Measurements from ENCODE around the gene RSBN1.
A peak's percentile ranks its signal among the peaks of the same experiment; 100 is the strongest.

The RSBN1 gene

DNA sequence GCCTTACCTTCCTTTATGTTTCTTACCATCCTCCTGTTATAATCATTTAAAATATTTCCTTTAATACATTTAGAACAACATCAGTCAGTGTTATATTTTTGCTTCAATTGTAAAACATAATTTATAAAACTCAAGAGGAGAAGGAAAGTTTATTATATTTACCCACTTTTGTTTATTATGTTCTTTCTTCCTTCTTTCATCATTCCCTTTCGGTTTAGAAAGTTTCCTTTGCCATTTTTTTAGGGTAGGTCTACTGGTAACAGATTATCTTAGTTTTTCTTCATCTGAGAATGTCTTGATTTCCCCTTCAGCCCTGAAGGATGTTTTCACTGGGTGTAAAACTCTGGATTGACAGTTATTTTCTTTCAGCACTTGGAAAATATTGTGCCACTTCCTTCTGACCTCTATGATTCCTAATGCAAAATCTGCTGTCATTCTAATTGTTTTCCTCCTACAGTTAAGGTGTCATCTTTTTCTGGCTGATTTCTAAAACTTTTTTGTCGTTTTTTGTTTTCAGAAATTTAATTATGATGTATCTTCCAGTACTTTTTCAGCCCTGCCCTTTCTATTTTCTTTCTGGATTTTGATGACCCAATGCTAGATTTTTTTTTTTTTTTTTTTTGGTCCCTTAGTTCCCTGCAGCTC, 34.2 kb upstream of the RSBN1 start:
- TF ChIP-seq, protein P1, sequence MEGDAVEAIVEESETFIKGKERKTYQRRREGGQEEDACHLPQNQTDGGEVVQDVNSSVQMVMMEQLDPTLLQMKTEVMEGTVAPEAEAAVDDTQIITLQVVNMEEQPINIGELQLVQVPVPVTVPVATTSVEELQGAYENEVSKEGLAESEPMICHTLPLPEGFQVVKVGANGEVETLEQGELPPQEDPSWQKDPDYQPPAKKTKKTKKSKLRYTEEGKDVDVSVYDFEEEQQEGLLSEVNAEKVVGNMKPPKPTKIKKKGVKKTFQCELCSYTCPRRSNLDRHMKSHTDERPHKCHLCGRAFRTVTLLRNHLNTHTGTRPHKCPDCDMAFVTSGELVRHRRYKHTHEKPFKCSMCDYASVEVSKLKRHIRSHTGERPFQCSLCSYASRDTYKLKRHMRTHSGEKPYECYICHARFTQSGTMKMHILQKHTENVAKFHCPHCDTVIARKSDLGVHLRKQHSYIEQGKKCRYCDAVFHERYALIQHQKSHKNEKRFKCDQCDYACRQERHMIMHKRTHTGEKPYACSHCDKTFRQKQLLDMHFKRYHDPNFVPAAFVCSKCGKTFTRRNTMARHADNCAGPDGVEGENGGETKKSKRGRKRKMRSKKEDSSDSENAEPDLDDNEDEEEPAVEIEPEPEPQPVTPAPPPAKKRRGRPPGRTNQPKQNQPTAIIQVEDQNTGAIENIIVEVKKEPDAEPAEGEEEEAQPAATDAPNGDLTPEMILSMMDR (conservative IDR thresholded peaks at IDR 0.05; ENCODE audit: control insufficient read depth, insufficient read depth, low read depth, low read length) = no peak
- H3K4me3 ChIP-seq (ENCODE audit: control insufficient read depth, low read depth, low read length) = no peak overlapping the region
- DNase-seq (ENCODE audit: low read depth) = no peak

DNA sequence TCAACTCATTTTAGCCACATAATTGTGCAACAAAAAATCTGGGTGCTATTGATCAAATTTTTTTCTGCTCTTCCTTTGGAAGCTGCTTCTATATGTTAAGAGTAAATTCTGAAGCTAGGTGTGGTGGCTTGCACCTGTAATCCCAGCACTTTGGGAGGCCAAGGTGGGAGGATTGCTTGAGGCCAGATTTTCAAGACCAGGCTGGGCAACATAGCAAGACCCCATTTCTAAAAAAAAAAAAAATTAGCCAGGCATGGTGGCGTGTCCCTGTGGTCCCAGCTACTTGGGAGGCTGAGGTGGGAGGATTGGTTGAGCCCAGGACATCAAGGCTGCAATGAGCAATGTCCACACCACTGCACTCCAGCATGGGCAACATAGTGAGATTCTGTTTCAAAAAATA, 24.3 kb upstream of the RSBN1 start:
- TF ChIP-seq, protein P1 (conservative IDR thresholded peaks at IDR 0.05; ENCODE audit: control insufficient read depth, insufficient read depth, low read depth, low read length) = no peak
- H3K4me3 ChIP-seq (ENCODE audit: control insufficient read depth, low read depth, low read length) = no peak overlapping the region
- no peak for DNase-seq (ENCODE audit: low read depth)

DNA sequence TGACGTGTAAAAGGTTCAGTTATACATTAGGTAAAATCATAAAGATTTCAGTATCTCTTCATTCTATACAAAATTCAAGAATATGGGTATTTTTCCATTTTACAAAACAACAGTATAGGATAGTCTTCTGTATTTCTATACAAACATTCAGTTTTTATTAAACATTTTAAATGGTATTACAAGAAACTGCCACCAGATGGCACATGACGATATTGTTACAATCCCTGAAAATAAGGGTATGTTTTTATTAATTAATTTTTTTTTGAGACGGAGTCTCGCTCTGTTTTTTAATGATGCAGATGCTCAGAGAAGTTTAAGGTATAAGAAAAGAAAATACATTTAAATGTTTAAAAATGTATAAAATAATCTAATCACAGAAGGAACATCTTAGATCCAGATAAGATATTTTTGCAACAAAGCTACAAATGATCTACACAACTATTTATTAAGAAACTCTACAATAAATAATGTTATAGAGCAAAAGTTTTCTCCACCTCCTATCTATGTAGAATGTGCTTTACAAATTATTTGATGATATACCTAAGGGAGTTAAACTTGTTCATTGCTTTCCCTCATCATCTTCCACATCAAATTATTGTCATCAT, 23.5 kb upstream of the RSBN1 start:
- TF ChIP-seq, protein P1 (conservative IDR thresholded peaks at IDR 0.05; ENCODE audit: control insufficient read depth, insufficient read depth, low read depth, low read length) = peak; percentile 46
- peak; percentile 70 for DNase-seq (ENCODE audit: low read depth)
- no peak overlapping the region for H3K4me3 ChIP-seq (ENCODE audit: control insufficient read depth, low read depth, low read length)

DNA sequence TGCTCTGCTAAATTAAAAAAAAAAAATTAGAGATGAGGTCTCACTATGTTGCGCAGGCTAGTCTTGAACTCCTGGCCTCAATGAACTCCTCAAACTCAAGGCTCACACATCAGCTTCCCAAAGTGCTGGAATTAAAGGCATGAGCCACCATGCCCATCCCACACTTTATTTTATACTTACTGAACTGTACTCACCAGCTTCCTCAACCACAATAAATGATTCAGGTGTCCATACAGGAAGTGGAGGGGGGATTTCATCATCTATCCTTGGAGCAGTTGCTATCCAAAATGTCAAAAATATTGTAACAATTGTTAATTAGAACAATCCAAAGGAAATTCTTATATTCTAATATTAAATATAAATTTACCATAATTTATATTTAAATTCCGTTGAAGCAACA, 22.4 kb upstream of the RSBN1 start:
- H3K4me3 ChIP-seq (ENCODE audit: control insufficient read depth, low read depth, low read length) = no peak overlapping the region
- no peak for DNase-seq (ENCODE audit: low read depth)
- TF ChIP-seq, protein P1 (conservative IDR thresholded peaks at IDR 0.05; ENCODE audit: control insufficient read depth, insufficient read depth, low read depth, low read length) = no peak

DNA sequence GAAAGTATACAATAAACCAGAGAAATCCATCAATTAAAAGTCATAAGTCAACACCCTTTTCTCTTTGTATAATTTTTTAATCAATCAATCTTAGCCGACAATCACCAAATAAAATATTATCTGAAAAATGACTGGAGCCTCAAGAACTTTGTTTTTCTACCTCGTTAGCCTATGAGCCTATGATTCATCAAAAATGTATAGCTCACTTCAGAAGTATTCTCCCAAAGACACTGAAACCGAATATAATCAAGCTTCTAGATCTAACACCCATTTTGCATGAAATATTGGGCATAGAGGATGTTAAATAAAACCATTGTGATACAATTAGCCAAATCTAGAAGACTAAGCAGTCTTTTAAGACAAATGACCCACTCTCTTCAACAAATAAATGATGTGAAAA, 17.8 kb upstream of the RSBN1 start:
- TF ChIP-seq, protein P1 (conservative IDR thresholded peaks at IDR 0.05; ENCODE audit: control insufficient read depth, insufficient read depth, low read depth, low read length) = no peak
- DNase-seq (ENCODE audit: low read depth) = no peak
- H3K4me3 ChIP-seq (ENCODE audit: control insufficient read depth, low read depth, low read length) = no peak overlapping the region

DNA sequence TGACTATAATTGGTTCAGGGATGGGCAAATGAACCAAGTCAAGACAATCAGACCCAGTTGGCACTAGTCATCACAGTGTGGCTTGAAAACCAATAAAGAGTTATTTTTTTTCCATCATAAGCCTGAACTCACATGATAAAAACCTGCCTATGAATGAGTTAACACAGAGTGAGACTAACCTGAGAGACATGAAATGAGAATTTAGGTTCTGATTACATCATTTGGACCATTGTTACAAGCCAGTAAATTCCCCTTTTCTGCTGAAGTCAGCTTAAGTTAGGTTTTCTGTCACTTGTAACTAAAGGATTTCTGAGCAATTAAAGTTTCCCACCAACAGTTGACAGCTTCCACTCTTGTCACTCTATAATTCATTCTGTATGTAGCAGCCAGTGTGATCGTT, 9.6 kb upstream of the RSBN1 start:
- TF ChIP-seq, protein P1 (conservative IDR thresholded peaks at IDR 0.05; ENCODE audit: control insufficient read depth, insufficient read depth, low read depth, low read length) = no peak
- DNase-seq (ENCODE audit: low read depth) = no peak

More for the DNA sequence above, 9.6 kb upstream of the RSBN1 start:
- H3K4me3 ChIP-seq (ENCODE audit: control insufficient read depth, low read depth, low read length) = no peak overlapping the region

Data from fibroblast of mammary gland (primary cell).